Neuronal stem cell (in vitro differentiated cells): ENCODE data around the gene TPSG1.

Source experiments
- DNase-seq: peaks from one replicate; pipeline ENCODE4 v3.0.0-alpha.2; 2013; ENCODE audit warnings: low spot score
- H2AFZ ChIP-seq: one replicate; pipeline ENCODE4 v1.6.1; 2013; ENCODE audit warnings: mild to moderate bottlenecking, low read length, inconsistent platforms
- H2AK5ac ChIP-seq: 2 replicates; pipeline ENCODE4 v1.6.1; 2013; ENCODE audit warnings: low read depth, mild to moderate bottlenecking, inconsistent platforms, low read length, moderate library complexity, mixed read lengths
- H2BK120ac ChIP-seq: 2 replicates; pipeline ENCODE4 v1.6.1; 2013; ENCODE audit warnings: low read depth, mild to moderate bottlenecking, inconsistent platforms, low read length, moderate library complexity, mixed read lengths
- H2BK12ac ChIP-seq: one replicate; pipeline ENCODE4 v1.6.1; 2013; ENCODE audit warnings: low read length, inconsistent platforms
- H2BK15ac ChIP-seq: 2 replicates; pipeline ENCODE4 v1.6.1; 2013; ENCODE audit warnings: mild to moderate bottlenecking, low read length, inconsistent platforms, mixed read lengths
- H2BK5ac ChIP-seq: one replicate; pipeline ENCODE4 v1.6.1; 2013; ENCODE audit warnings: inconsistent platforms, mild to moderate bottlenecking, low read length, moderate library complexity
- H3K14ac ChIP-seq: one replicate; pipeline ENCODE4 v1.6.1; 2013; ENCODE audit warnings: low read length, inconsistent platforms
- H3K18ac ChIP-seq: 2 replicates; pipeline ENCODE4 v1.6.1; 2013; ENCODE audit warnings: low read length, inconsistent platforms
- H3K23ac ChIP-seq: 2 replicates; pipeline ENCODE4 v1.6.1; 2013; ENCODE audit warnings: low read depth, mild to moderate bottlenecking, mixed read lengths, low read length, inconsistent platforms; ENCODE audit not compliant: poor library complexity
- H3K27ac ChIP-seq: replicated peaks from 3 replicates; pipeline ENCODE4 v1.5.1; 2013; ENCODE audit warnings: low read length, inconsistent platforms
- H3K27me3 ChIP-seq, 3 experiments: 2 replicates each; pipeline ENCODE4 v1.6.1; 2013; ENCODE audit warnings: low read length in 3 of 3, mild to moderate bottlenecking in 2 of 3, inconsistent platforms in 1 of 3, low read depth in 1 of 3, mixed read lengths in 1 of 3, moderate library complexity in 1 of 3; ENCODE audit not compliant: control insufficient read depth in 3 of 3, insufficient read depth in 3 of 3
- H3K36me3 ChIP-seq, 2 donors: replicated peaks in 1 of 2; 2 replicates each; pipeline ENCODE4 v1.6.1; 2013; ENCODE audit warnings: low read length in 2 of 2; ENCODE audit not compliant: control insufficient read depth in 2 of 2, insufficient read depth in 2 of 2
- H3K4ac ChIP-seq: 2 replicates; pipeline ENCODE4 v1.6.1; 2013; ENCODE audit warnings: inconsistent platforms, mild to moderate bottlenecking, low read length, moderate library complexity
- H3K4me1 ChIP-seq, 2 donors: 1 replicate in 1 of 2; 2 replicates in 1 of 2; pipeline ENCODE4 v1.6.1; 2013; ENCODE audit warnings: low read length in 2 of 2, low read depth in 1 of 2; ENCODE audit not compliant: control insufficient read depth in 2 of 2, insufficient read depth in 1 of 2
- H3K4me2 ChIP-seq: one replicate; pipeline ENCODE4 v1.6.1; 2013; ENCODE audit warnings: mild to moderate bottlenecking, low read length, inconsistent platforms; ENCODE audit not compliant: insufficient read depth, poor library complexity, severe bottlenecking
- H3K4me3 ChIP-seq, 2 donors: 2 replicates each; pipeline ENCODE4 v1.5.1; 2013; ENCODE audit warnings: low read length in 2 of 2, mild to moderate bottlenecking in 2 of 2, inconsistent platforms in 1 of 2, moderate library complexity in 1 of 2
- H3K79me1 ChIP-seq: one replicate; pipeline ENCODE4 v1.6.1; 2013; ENCODE audit warnings: low read depth, mild to moderate bottlenecking, inconsistent platforms, low read length, moderate library complexity
- H3K9ac ChIP-seq: one replicate; pipeline ENCODE4 v1.6.1; 2013; ENCODE audit warnings: mild to moderate bottlenecking, low read depth, low read length, inconsistent platforms; ENCODE audit not compliant: poor library complexity
- H3K9me3 ChIP-seq, 2 donors: replicated peaks in 1 of 2; 2 replicates each; pipeline versions ENCODE3 to v1.6.1; 2013; ENCODE audit warnings: low read length in 2 of 2, mild to moderate bottlenecking in 2 of 2, inconsistent platforms in 1 of 2, low read depth in 1 of 2, mixed read lengths in 1 of 2, moderate library complexity in 1 of 2; ENCODE audit not compliant: control insufficient read depth in 2 of 2, insufficient read depth in 1 of 2
- H4K8ac ChIP-seq: one replicate; pipeline ENCODE4 v1.6.1; 2013; ENCODE audit warnings: low read depth, mild to moderate bottlenecking, inconsistent platforms, low read length, moderate library complexity
- H4K91ac ChIP-seq: one replicate; pipeline ENCODE4 v1.6.1; 2013; ENCODE audit warnings: low read length, low read depth, mild to moderate bottlenecking, inconsistent platforms; ENCODE audit not compliant: poor library complexity
- WGBS, 2 donors: extraction: QIAGEN DNeasy Blood & Tissue Kit; methylation state at CpG; one replicate each; pipeline ENCODE4 v1.1.7; 2013; ENCODE audit warnings: missing lambda C conversion rate in 2 of 2, mixed read lengths in 1 of 2; ENCODE audit not compliant: insufficient read length in 2 of 2, insufficient replicate concordance in 1 of 2; ENCODE audit errors: extremely low coverage in 2 of 2; 5-methylcytosine and 5-hydroxymethylcytosine counted together

TPSG1 gene

GRCh38 chr16:1181404-1182315 is 43.4 kb downstream of the TPSG1 start:
- no peak for DNase-seq
- Histone ChIP-seq H3K4me2 (no peak overlapping the region), H3K4me1 (peaks cover 17 to 20% of the 10 kb centered on the region in 2 donors), H3K27ac (peak overlapping the region; percentile 71), H2BK120ac (no peak overlapping the region), H3K23ac (peak overlapping the region; percentile 80), H4K91ac (no peak overlapping the region), H3K79me1 (peaks cover 31% of the 10 kb centered on the region), H3K4ac (peak overlapping the region; percentile 93), H3K14ac (peak overlapping the region; percentile 99), H2BK5ac (peak overlapping the region; percentile 82), H3K4me3 (peak overlapping the region in 1 of 2 donors; percentile 7), H4K8ac (peak overlapping the region; percentile 98), H3K27me3 (no peaks in the 10 kb centered on the region), H2AK5ac (peak overlapping the region; percentile 100), H3K9ac (peak overlapping the region; percentile 84), H3K18ac (peak overlapping the region; percentile 85), H2BK15ac (peak overlapping the region; percentile 75), H2BK12ac (peak overlapping the region; percentile 98), H2AFZ (no peak overlapping the region), H3K9me3 (no peaks in the 10 kb centered on the region), H3K36me3 (peaks cover 0 to 9% of the 10 kb centered on the region in 2 donors)
- no CpG with 5 or more reads among the region's 39 CpGs for WGBS, 2 donors

DNA sequence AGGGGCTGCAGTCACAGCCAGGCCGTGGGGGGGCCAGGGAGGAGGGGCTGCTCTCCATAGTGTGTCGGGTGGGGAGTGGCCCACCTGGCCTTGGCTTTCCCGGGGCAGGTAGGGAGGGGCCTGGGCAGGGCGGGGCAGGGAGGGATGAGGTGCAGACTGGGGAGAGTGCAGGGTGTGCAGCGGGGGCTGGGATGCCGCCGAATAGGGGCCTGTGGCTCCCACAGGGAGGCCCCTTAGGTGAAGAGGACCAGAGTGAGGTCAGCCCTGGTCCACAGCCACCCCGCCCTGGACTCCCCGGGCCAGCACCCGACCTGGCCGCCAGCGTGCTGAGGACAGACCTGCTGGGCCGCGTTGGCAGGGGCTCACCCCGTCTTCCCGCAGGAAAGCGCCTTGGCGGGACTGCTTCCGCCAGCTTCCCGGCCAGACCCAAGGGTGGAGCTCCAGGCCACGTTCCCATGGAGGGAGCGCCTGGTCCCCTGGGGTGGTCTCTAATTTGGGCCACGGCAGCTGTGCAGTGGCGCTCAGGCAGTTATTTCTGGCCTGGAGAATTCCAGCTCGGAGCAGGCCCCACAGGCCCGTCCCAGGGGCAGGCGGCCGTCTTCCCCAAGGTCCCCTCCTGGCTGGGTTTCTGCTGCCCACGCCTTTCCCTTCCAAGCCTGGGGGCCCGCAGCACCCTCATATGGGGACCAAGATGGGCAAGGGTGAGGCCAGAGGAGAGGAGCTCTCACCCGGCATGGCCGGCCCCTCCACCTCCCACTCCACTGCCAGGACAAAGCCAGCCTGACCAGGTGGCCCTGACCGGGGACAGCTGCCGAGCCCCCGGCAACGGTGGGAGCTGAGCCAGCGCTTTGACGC is 44.3 kb downstream of the TPSG1 start:
- Histone ChIP-seq H3K9me3 (no peaks in the 10 kb centered on the region), H4K8ac (peak overlapping the region; percentile 19), H3K18ac (peak overlapping the region; percentile 76), H3K27ac (peak overlapping the region; percentile 14), H3K4ac (no peak overlapping the region), H2BK15ac (no peak overlapping the region), H2BK120ac (no peak overlapping the region), H2BK5ac (peak overlapping the region; percentile 90), H3K36me3 (peaks cover 0 to 5% of the 10 kb centered on the region in 2 donors), H2BK12ac (peak overlapping the region; percentile 84), H3K23ac (no peak overlapping the region), H4K91ac (no peak overlapping the region), H3K4me2 (peak overlapping the region; percentile 11), H3K4me3 (no peak overlapping the region), H3K4me1 (peaks cover 17 to 20% of the 10 kb centered on the region in 2 donors), H2AK5ac (peak overlapping the region; percentile 46), H3K79me1 (peaks cover 28% of the 10 kb centered on the region), H3K9ac (peak overlapping the region; percentile 21), H2AFZ (no peak overlapping the region), H3K14ac (no peak overlapping the region), H3K27me3 (no peaks in the 10 kb centered on the region)
- no peak for DNase-seq
- WGBS, 2 donors, result no CpG with 5 or more reads among the region's 38 CpGs

GRCh38 chr16:1178295-1178910 is 46.7 kb downstream of the TPSG1 start:
- no peak overlapping the region for H3K18ac ChIP-seq
- H3K14ac ChIP-seq, result no peak overlapping the region
- H3K36me3 ChIP-seq, result peaks cover 0 to 4% of the 10 kb centered on the region in 2 donors
- no peak overlapping the region for H3K4me3 ChIP-seq
- H2AK5ac ChIP-seq, result no peak overlapping the region
- H2BK15ac ChIP-seq, result no peak overlapping the region
- no peak overlapping the region for H4K8ac ChIP-seq
- H3K4ac ChIP-seq, result no peak overlapping the region
- H3K9me3 ChIP-seq, result no peaks in the 10 kb centered on the region
- no peak overlapping the region for H2BK12ac ChIP-seq
- H3K23ac ChIP-seq, result no peak overlapping the region
- H3K27me3 ChIP-seq, result no peaks in the 10 kb centered on the region
- no CpG with 5 or more reads among the region's 21 CpGs for WGBS, 2 donors
- no peak overlapping the region for H3K27ac ChIP-seq
- no peak overlapping the region for H3K9ac ChIP-seq
- H3K4me1 ChIP-seq, result peaks cover 12 to 15% of the 10 kb centered on the region in 2 donors
- no peak overlapping the region for H2BK5ac ChIP-seq
- no peak overlapping the region for H2AFZ ChIP-seq
- no peak for DNase-seq
- no peak overlapping the region for H3K4me2 ChIP-seq
- no peak overlapping the region for H2BK120ac ChIP-seq
- H3K79me1 ChIP-seq, result peaks cover 17% of the 10 kb centered on the region
- H4K91ac ChIP-seq, result no peak overlapping the region
